GM18873 (cell line): ENCODE measurements around the gene CNOT6.
"Not testable (repeated sequence)": the region's sequence is repeated elsewhere in the genome, so short reads cannot be mapped to it uniquely, and the experiment has no call there.

Source experiments
- ATAC-seq: cut with Tn5 transposase; IDR thresholded peaks from one replicate; pipeline ENCODE4 v1.9.1; 2021; ENCODE audit warnings: mild to moderate bottlenecking, moderate library complexity, moderate number of reproducible peaks; ENCODE audit not compliant: unreplicated experiment, low FRiP score

The CNOT6 gene

DNA sequence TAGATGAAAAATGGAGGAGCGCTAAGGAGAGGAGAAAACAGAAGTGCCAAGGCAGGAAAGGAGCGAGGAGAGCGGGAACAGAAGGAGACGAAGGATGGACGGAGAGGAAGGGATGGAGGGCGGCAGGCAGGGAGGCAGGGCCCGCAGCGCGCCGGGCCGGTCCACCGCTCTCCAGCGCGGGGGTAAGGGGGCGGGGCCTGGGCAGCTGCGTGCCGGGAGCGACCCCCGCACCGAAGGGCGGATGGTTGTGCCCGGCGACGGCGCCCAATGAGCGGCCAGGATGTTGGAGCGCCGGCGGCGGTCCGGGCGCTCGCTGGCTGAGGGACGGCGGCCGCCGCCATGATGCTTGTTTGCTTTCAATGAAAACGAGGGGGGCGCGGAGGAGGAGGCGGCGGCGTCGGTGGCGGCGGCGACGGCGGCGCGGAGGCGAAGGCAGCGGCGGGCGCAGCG lies at the start of gene CNOT6:
Gene CNOT6, plus strand, starts transcription at position 320 of the 450 bp plus-strand sequence. CDS start 34,898 bp downstream, outside the sequence.
- peak; percentile 82 for ATAC-seq

DNA sequence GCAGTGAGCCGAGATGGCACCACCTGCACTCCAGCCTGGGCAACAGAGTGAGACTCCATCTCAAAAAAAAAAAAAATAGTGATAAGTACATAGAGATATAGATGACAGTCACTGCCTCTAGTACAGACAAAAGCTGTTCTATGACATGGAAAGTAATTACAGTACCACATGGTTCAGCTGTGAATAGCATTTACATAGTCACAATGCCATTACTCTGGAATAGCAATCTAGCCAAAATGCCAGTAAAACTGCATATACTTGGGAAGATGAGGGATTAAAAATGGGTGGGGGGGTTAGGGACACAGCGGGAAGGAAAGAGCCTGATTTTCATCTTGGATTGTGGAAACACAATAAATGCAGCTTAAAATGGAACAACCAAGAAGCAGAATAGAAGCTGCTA lies 39.4 kb upstream of the CNOT6 start:
- ATAC-seq, result no peak

DNA sequence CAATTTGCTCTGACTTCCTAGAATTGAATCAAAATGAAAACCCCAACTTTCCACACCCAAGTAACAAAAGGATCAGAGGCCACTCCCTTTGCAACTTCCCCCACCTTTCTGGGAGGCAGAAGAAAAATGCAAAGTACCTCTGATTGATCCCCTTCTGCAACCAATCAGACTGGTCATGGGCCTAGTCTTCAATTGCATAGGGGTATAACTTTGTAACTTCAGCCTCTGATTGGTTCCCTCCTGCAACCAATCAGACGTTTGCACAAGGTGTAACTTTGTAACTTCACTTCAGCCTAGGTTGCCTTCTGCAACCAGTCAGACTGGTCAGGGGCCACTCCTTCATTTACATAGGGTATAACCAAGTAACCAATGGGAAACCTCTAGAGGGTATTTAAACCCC lies 38.3 kb upstream of the CNOT6 start:
- ATAC-seq, result no peak

DNA sequence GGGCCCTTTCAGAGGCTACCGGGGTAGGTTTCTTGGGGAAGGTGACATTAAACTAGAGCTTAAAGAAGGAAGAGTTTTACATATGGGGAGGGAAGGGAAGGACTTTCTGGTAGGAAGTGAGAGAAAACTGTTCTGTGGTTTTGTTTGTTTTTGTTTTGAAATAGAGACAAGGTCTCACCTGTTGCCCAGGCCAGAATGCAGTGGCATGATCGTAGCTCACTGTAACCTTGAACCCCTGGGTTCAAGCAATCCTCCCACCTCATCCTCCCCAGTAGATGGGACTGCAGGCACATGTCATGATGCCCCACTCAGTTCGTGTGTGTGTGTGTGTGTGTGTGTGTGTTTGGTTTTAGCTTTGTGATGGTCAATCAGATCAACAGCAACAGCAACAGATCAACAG lies 37.4 kb upstream of the CNOT6 start:
- ATAC-seq, result no peak

DNA sequence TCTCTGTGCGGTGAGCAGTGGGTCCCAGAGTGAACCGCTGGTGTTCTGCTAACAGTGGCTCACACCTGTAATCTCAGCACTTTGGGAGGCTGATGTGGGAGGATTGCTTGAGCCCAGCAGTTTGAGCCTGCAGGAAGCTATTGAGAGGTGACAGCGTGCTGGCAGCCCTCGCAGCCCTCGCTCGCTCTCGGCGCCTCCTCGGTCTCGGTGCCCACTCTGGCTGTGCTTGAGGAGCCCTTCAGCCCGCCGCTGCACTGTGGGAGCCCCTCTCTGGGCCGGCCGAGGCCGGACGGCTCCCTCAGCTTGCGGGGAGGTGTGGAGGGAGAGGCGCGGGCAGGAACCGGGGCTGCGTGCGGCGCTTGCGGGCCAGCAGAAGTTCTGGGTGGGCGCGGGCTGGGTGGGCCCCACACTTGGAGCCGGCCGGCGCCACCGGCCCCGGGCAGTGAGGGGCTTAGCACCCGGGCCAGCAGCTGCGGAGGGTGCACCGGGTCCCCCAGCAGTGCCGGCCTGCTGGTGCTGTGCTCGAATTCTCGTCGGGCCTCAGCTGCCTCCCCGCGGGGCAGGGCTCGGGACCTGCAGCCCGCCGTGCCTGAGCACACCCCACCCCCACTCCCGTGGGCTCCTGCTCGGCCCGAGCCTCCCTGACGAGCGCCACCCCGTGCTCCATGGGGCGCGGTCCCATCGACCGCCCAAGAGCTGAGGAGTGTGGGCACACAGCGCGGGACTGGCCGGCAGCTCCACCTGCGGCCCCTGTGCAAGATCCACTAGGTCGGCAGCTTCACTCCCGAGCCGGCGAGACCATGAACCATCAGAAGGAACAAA lies 35.1 kb upstream of the CNOT6 start:
- ATAC-seq, result not testable (repeated sequence)

DNA sequence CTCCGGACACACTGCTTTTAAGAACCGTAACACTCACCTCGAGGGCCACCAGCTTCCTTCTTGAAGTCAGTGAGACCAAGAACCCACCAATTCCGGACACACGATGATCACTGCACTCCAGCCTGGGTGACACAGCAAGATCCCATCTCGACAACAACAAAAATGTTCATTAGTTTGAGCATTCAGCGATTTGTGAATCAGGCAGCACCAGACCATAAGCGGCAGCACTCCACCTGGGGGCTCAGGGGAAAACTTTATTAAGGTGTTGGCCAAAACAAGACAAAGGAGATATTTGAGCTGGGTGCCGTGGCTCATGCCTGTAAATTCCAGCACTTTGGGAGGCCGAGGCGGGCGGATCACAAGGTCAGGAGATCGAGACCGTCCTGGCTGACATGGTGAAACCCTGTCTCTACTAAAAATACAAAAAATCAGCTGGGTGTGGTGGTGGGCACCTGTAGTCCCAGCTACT lies 34.5 kb upstream of the CNOT6 start:
- not testable (repeated sequence) for ATAC-seq

DNA sequence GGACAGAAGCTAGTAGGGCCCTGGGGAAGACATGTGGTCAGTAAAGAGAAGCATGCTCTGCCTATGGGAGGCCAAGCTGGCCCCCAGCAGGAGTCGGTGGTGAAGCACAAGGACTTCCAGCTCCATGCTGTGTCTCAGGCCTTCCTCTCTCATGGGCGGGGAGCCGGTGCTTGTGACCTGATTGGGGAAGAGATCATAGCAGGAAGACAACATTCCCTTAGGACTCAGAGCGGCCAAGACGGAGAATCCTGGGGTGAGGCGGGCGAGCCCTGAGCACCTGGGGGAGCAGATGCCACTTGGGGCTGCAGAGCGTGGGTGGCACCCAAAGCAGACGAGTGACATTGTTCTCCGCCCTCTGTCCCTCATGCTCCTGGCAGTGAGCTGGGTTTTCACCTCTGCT lies 33.3 kb upstream of the CNOT6 start:
- no peak for ATAC-seq

DNA sequence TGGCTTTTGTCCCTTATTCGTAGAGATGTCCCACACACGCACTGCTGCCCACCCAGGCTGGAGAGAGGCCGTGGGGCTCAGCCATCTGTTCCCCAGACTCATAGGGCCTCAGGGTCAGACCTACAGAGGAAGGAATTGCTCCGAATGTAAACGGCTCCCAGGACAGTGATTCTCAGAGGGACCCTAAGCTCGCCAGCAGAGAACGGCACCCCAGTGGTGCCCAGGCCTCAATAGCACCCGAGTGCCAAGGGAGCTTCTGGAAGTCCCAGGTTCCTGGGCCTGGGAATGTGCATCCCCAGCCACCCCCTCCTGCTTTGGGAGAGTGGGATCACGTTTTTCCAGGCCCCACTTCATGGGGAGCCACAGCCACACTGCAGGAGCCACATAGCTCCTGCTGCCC lies 32.9 kb upstream of the CNOT6 start:
- no peak for ATAC-seq

DNA sequence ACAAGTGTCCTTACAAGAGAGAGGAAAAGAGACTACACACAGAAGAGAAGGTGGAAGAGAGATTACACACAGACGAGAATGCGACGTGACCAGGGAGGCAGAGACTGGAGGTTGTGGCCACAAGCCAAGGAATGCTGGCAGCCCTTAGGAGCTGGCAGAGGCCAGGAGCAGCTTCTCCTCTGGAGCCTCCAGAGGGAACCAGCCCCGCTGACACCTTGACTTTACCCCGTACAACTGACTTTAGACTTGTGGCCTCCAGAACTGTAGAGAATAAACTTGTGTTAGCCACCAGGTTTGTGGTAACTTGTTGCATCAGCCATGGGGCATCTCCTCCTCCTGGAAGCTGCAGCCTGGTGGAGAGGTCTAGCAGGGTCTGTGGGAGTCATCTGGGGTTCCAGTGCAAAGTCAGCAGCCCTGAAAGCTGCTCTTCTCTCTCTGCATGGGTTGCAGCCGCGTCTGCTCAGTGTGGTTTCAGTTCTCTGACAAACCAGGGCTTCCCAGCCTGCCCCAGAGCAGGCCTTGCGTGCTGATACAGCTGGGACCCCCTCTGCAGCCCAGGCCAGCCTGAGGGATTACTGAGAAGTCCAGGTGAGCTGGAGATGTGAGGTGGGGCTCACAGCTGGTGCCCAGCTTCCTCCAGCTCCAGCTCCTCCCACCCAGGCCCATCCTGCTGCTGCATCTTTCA lies 30.8 kb upstream of the CNOT6 start:
- ATAC-seq, result no peak

DNA sequence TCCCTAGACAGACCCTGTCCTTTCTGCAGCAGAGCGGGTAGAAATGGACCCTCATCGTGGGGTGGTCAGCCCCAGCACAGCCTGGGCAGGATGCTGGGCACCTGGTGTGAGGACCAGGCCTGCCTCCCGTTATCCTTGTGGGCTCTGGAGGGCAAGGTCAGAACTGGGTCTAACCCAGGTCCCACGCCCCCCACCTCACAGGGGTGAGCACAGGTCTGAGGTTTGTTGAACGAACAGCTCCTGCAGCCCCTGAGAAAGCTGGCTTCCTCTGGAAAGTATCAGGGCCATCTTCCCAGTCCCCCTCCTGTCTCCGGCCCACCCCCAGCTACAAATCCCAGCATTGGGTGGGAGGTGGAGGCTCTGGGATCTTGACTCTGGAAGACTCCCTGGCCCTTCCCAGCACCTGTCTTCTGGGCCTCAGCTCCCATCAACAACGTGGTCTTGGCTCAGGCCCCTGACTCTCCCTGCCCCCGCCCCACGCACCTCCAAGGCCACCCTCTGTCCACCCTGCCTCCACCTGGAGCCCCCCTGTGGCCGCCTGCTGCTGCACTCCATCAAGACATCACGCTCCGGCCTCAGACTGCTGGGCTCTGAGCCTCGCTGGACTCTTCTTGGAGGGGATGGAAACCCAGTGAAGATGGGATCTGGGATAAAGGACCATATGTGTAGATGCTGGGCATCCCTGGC lies 30.1 kb upstream of the CNOT6 start:
- no peak for ATAC-seq

DNA sequence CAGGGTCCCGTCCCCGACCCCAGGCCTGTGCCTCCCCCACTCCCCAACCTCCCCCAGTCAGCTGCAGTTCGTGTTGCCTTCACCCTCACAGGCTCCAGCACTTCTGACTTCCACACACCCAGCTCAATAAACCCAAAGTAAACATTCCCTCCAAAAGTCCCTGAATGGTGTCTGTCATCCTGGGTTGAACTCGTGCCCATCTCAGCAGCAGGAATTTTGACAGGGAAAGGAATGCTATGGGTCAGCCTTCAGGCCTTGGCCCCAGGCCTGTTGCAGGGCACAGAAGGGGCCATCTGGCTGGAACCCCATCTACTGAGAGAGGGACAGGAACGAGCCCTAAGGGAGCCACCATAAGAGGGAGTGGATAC lies 29.6 kb upstream of the CNOT6 start:
- no peak for ATAC-seq

DNA sequence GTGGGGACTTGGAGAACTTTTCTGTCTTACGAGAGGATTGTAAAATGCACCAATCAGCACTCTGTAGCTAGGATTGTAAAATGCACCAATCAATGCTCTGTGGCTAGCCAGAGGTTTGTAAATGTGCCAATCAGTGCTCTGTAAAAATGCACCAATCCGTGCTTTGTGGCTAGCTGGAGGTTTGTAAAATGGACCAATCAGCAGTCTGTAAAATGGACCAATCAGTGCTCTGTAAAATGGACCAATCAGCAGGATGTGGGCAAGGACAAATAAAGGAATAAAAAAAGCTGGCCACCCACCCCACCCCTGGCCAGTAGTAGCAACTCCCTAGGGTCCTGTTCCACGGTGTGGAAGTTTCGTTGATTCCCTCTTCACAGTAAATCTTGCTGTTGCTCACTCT lies 29.1 kb upstream of the CNOT6 start:
- not testable (repeated sequence) for ATAC-seq

DNA sequence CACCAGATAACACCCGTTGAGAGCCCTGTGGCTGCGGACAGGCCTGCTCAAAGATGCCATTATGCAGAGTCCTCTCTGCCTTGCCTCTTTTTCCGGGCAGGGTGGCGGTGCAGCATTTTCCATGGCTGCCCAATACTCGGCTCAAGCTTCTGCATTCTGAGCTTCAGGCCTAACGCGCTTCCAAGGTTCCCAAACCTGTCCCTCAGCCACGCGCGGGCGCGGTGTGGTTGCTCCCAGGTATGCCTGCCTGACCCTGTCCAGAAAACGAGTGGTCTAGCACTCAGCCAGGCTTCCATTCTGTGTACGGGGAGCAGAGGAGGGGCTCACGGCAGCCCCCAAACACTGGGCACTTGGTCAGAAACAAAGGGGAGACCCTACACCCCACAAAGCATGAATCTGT lies 27.9 kb upstream of the CNOT6 start:
- ATAC-seq, result no peak

DNA sequence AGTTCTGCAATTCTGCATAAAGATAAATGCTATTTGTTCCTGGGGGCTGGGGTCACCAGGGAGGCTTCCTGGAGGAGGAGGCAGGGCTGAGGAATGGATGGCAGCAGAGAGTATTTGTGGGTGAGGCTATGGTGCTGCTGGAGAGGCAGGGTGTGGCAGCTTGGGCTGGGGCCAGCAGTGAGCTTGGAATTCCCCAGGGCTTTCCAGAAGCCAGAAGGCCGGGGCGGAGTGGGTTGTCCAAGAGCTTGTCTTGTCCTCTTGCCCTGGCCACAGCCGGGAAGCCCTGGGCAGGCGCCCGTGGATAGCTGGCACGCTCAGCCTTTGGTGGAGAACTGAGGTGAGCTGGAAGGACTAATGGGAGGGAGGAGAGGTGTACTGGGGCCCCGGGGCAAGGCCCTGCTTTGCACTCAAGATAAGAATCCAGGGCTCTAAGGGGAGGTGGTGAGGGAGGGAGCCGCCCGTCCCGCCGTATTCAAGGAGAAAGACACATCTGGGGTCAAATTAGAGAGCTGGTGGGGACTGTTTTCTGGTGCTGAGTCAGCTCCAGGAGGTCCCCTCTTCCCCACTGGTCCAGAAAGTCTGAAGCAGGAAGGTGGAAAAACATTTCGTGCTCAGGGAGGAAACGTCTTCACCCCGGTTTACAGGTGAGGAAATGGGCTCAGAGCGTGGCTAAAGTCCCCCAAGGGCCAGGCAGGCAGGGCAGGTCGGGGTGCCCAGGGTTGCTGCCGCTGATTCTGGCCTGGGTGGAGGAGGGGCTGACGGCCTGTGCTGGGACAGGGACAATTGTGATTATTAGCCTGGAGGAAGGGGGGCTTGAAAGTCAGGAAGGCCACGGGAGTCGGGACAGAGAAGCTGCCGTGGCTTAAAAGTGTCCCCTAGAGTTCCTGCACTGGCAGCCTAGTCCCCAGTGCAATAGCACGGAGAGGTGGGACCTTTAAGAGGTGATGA lies 26.9 kb upstream of the CNOT6 start:
- ATAC-seq, result no peak

DNA sequence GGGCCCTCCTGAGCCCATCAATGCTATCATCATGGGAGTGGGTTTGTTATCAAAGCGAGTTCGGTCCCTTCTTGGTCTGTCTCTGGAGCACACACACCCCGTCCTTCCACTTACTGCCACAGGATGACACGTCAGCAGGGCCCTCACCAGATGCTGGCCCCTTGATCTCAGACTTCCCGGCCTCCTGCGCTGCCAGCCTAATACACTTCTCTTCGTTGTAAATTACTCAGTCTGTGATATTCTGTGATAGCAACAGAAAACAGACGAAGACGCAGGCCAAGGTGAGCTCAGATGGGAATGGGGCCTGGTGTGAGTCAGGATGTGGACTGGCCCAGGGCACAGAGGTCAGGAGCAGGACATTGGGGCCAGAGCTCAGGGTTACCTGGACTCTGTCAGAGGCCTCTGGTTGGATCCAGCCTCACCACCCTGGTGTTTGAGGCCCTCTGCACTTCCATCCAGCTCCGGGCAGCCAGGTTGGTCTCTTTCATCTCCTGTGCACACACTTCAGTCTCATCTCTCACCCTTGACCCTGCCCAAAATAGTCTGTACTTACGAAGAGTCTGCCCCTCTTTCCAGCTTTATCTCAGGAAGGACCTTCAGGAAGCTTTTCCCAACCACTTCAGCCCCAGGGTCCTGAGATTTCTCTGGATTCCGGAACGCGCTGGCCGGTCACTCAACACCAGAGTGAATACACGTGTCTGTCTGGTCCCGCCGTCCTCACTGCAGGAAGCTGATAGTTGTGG lies 26.0 kb upstream of the CNOT6 start:
- no peak for ATAC-seq

DNA sequence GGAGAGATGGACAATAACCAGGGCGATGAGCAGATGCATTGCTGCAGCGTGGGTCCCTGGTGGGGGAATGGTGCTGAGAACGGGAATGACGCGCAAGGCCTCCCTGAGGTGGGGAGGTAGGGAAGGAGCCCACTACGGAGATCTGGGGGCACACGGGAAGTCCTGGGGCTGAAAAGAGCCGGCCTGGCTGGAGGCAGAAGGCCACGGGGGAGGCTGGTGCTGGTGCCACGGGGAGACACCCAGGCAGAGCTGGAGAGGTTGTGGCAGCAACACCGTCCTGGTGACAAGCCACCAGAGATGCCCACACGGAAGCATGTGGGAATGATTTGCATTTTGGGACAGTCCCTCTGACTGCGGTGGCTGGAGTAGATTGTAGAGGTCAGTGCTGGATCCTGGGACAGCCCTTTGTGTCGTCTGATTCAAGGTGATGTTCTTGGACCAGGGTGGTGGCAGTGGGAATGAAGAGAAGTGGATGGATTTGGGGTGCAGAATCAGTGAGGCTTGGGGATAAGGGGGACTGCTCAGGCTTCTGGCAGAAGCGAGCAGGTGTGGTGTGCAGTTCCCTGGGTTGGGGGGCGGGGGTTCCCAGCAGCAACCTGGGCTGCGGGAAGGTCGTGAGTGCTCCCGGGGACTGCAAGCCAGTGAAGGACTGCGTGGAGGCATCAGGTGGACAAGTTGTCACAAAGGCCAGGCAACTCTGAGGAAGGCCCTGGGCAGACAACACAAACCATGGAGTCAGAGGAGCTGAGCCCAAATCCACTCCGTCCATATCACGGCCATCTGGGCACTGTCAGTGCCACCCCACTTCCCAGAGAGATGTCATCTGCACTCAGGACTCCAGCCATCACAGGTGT lies 25.2 kb upstream of the CNOT6 start:
- ATAC-seq, result no peak

DNA sequence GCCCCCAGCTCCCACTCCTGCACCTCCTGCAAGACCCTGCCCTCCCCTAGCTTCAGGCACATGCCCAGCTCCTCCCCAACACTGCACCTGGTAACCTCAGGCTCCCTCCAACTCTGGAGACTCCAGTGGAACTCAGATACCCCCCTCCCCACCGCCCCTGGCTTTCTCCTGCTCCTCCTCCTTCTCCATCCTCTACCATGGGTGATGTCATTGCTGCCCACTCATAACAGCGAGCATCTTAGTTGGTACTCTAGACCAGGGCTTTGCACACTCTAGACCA lies 24.7 kb upstream of the CNOT6 start:
- no peak for ATAC-seq

DNA sequence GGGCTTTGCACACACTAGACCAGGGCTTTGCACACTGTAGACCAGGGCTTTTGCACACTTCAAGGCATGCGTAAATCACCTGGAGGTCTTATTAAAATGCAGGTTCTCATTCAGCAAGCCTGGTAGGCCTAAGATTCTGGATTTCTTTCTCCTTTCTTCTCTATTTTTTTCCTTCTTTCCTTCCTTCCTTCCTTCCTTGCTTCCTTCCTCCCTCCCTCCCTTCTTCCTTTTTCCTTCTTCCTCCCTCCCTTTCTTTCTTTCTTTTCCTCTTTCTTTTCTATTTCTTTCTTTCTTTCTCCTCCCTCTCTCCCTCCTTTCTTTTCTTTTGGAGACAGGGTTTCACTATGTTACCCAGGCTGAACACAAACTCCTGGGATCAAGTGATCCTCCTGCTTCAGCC lies 24.3 kb upstream of the CNOT6 start:
- ATAC-seq, result no peak

DNA sequence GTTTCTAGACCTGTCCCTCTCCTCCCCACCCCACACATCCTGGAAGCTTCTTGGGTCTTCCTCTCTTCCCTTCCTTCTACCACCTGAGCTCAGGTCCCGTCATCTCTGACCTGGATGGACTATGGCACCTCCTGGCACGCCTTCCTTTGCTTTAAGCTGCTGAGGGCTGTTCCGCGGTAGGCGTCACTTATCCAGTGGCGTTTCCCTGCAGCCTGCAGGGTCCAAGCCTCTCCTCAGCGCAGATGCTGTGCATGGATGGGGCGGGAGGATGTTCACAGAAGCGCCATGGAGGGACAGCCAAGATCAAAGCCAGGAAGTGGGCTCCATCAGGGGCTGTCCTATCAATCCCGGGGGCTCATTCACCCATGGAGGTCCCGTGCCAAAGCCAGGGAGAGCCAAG lies 23.8 kb upstream of the CNOT6 start:
- no peak for ATAC-seq
